Gastroesophageal sphincter (tissue), 3 donors: Measurements from ENCODE around the gene ZACN.
"Not testable (repeated sequence)": the region's sequence is repeated elsewhere in the genome, so short reads cannot be mapped to it uniquely, and the experiment has no call there.

Source experiments
- EP300 ChIP-seq: sonication (generic); formaldehyde crosslinking; IDR thresholded peaks from one replicate; pipeline ENCODE4 v1.6.1; 2017; ENCODE audit warnings: antibody characterized with exemption, mild to moderate bottlenecking
- POLR2A ChIP-seq, 2 donors: fragments of 450-650 bp; IDR thresholded peaks; one replicate each; pipeline ENCODE4 v1.6.1; 2017; ENCODE audit warnings: antibody characterized with exemption in 2 of 2, mild to moderate bottlenecking in 2 of 2, moderate library complexity in 1 of 2
- POLR2AphosphoS5 ChIP-seq: sonication (generic); formaldehyde crosslinking; IDR thresholded peaks from one replicate; pipeline ENCODE4 v1.6.1; 2017; ENCODE audit warnings: antibody characterized with exemption
- TF ChIP-seq, protein P1 (sequence below), 4 experiments: fragments of 200-600 bp in 2 of 4; fragments of 450-650 bp in 2 of 4; sonication (generic) in 1 of 4; IDR thresholded peaks; one replicate each; pipeline ENCODE4 v1.5.1; 2017 to 2019; ENCODE audit warnings: antibody characterized with exemption in 4 of 4, mild to moderate bottlenecking in 2 of 4, moderate library complexity in 2 of 4

DNA sequence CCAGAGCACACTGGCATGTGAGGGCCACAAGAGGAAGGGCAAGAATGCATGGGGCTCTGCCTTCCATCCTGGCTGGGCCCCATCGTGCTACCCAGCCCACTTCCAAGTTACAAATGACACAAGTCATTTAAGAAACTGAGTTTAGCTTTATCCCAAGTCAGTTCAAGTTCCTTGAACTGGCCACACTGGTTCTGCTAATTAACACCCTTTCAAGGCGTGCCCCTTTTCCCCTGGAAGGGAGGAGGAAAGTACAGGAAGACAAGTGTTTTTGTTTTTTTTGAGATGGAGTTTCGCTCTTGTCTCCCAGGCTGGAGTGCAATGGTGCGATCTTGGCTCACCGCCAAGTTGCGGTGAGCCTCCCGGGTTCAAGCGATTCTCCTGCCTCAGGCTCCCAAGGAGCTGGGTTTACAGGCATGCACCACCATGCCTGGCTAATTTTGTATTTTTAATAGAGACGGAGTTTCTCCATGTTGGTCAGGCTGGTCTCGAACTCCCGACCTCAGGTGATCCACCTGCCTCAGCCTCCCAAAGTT lies 34.4 kb upstream of the ZACN start:
- TF ChIP-seq, protein P1, sequence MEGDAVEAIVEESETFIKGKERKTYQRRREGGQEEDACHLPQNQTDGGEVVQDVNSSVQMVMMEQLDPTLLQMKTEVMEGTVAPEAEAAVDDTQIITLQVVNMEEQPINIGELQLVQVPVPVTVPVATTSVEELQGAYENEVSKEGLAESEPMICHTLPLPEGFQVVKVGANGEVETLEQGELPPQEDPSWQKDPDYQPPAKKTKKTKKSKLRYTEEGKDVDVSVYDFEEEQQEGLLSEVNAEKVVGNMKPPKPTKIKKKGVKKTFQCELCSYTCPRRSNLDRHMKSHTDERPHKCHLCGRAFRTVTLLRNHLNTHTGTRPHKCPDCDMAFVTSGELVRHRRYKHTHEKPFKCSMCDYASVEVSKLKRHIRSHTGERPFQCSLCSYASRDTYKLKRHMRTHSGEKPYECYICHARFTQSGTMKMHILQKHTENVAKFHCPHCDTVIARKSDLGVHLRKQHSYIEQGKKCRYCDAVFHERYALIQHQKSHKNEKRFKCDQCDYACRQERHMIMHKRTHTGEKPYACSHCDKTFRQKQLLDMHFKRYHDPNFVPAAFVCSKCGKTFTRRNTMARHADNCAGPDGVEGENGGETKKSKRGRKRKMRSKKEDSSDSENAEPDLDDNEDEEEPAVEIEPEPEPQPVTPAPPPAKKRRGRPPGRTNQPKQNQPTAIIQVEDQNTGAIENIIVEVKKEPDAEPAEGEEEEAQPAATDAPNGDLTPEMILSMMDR (IDR thresholded peaks at IDR 0.05): not testable (repeated sequence)
- TF ChIP-seq EP300; POLR2A (IDR thresholded peaks at IDR 0.05); POLR2AphosphoS5: not testable (repeated sequence)
